OCI-LY7 (cell line): ENCODE measurements around the gene GLIPR1L1. TPM values are rescaled to one million over a fixed set of nuclear protein-coding genes. Genes with fewer than 3 reads are reported as not detected.

Experiments used
- BruUV-seq: library from RNA; stranded (reverse); fragments of 400-500 nt; replicated peaks from 2 replicates; lab custom pipeline; 2021; lab: Mats Ljungman, UMichigan
- CTCF ChIA-PET: fragments of 300-600 bp; sonication (Branson Sonifier 250); formaldehyde crosslinking; loops from one replicate; lab custom pipeline; 2022; ENCODE audit warnings: antibody characterized with exemption; ENCODE audit not compliant: unreplicated experiment; lab: Charles Lee
- POLR2A ChIA-PET: fragments of 300-600 bp; sonication (Branson Sonifier 250); formaldehyde crosslinking; loops from one replicate; lab custom pipeline; 2022; ENCODE audit warnings: antibody characterized with exemption; lab: Charles Lee
- DNase-seq: peaks from one replicate; pipeline ENCODE4 v3.0.0-alpha.2; 2015; ENCODE audit warnings: low spot score
- H2AFZ ChIP-seq: fragments of 200-600 bp; sonication (generic), shearing (Covaris generic); 2 replicates; pipeline ENCODE4 v1.6.1; 2014; ENCODE audit warnings: mild to moderate bottlenecking, antibody characterized with exemption, low read length, moderate library complexity
- H3K27ac ChIP-seq: fragments of 200-600 bp; sonication (generic); 2 replicates; pipeline ENCODE4 v1.5.1; 2014; ENCODE audit warnings: mixed run types, low read depth, mild to moderate bottlenecking, moderate library complexity, low read length, inconsistent platforms; ENCODE audit not compliant: poor library complexity, severe bottlenecking
- H3K36me3 ChIP-seq: fragments of 200-600 bp; sonication (generic); 2 replicates; pipeline ENCODE4 v1.6.1; 2014; ENCODE audit warnings: mild to moderate bottlenecking, antibody characterized with exemption, low read length, moderate library complexity, mixed read lengths; ENCODE audit not compliant: insufficient read depth
- H3K4me1 ChIP-seq: fragments of 200-600 bp; sonication (generic); 2 replicates; pipeline ENCODE4 v1.5.1; 2014; ENCODE audit warnings: mild to moderate bottlenecking, low read length; ENCODE audit not compliant: insufficient read depth, poor library complexity, severe bottlenecking
- H3K4me2 ChIP-seq: fragments of 200-600 bp; sonication (generic); 2 replicates; pipeline ENCODE4 v1.6.1; 2014; ENCODE audit warnings: mild to moderate bottlenecking, low read length
- H3K4me3 ChIP-seq: fragments of 200-600 bp; sonication (generic); 2 replicates; pipeline ENCODE4 v1.5.1; 2014; ENCODE audit warnings: mild to moderate bottlenecking, low read depth, low read length; ENCODE audit not compliant: poor library complexity, severe bottlenecking
- H3K79me2 ChIP-seq: fragments of 200-600 bp; sonication (generic); 2 replicates; pipeline ENCODE4 v1.6.1; 2016; ENCODE audit warnings: low read depth, mild to moderate bottlenecking, low read length, moderate library complexity, mixed read lengths; ENCODE audit not compliant: insufficient read depth
- H3K9me2 ChIP-seq: fragments of 200-600 bp; sonication (generic); 2 replicates; pipeline ENCODE4 v1.6.1; 2016; ENCODE audit warnings: mild to moderate bottlenecking, low read length, mixed read lengths; ENCODE audit not compliant: insufficient read depth
- H3K9me3 ChIP-seq: fragments of 200-600 bp; sonication (generic); 2 replicates; pipeline ENCODE4 v1.6.1; 2014; ENCODE audit warnings: mild to moderate bottlenecking, mixed run types, low read length, mixed read lengths
- H4K20me1 ChIP-seq: fragments of 200-600 bp; sonication (generic); 2 replicates; pipeline ENCODE4 v1.6.1; 2014; ENCODE audit warnings: mild to moderate bottlenecking, antibody characterized with exemption, low read length, moderate library complexity, mixed read lengths; ENCODE audit not compliant: insufficient read depth
- CTCF ChIP-seq: fragments of 200-600 bp; sonication (generic); conservative IDR thresholded peaks from 2 replicates; pipeline ENCODE4 v1.5.1; 2014; ENCODE audit warnings: mild to moderate bottlenecking, antibody characterized with exemption, low read length, moderate library complexity, mixed read lengths
- EZH2phosphoT487 ChIP-seq: fragments of 200-600 bp; sonication (generic); IDR thresholded peaks from 2 replicates; pipeline ENCODE4 v1.6.1; 2018; ENCODE audit warnings: low read depth, borderline replicate concordance, mild to moderate bottlenecking, mixed run types, antibody characterized with exemption, low read length, moderate library complexity, mixed read lengths
- intact Hi-C: fragments of 100-400 bp; cut with micrococcal nuclease; formaldehyde crosslinking; loops from one replicate; pipeline ENCODE4 v1.10.0; 2022; ENCODE audit not compliant: unreplicated experiment
- total RNA-seq, 2 experiments: library from RNA; depleted of rRNA in 1 of 2; stranded (reverse); fragments of >200 nt in 1 of 2; shearing (Covaris generic) in 1 of 2; gene quantifications; 2 replicates each; pipeline ENCODE4 v1.2.3, GENCODE V29; 2014 to 2022

Gene GLIPR1L1
- total RNA-seq, 2 experiments from 2014 or later: not detected

- H3K36me3 ChIP-seq: no peaks in the 10 kb centered on the region
- no peak for TF ChIP-seq EZH2phosphoT487
- TF ChIP-seq CTCF: no peak
- no TSS peak for BruUV-seq
- ChIA-PET POLR2A (interaction anchor here (0.6 kb wide), 1 partner anchor 15 kb away, joined by 3 read pairs; no protein-coding TSS in a partner anchor), CTCF (no interaction called here)
- H4K20me1 ChIP-seq: no peaks in the 10 kb centered on the region
- no peaks in the 10 kb centered on the region for H3K9me3 ChIP-seq
- H3K4me3 ChIP-seq: no peak overlapping the region
- H3K4me1 ChIP-seq: no peaks in the 10 kb centered on the region
- H2AFZ ChIP-seq: no peak overlapping the region
- H3K27ac ChIP-seq: no peak overlapping the region
- intact Hi-C loops: no loop called here
- no peak for DNase-seq
- H3K4me2 ChIP-seq: no peak overlapping the region
- no peaks in the 10 kb centered on the region for H3K9me2 ChIP-seq
- no peaks in the 10 kb centered on the region for H3K79me2 ChIP-seq
Observed at GRCh38 chr12:75389061-75389460, 54.6 kb downstream of the GLIPR1L1 start.

GRCh38 chr12:75389706-75390105 lies 55.2 kb downstream of the GLIPR1L1 start:
- intact Hi-C loops: no loop called here
- Histone ChIP-seq H2AFZ (no peak overlapping the region), H3K9me3 (no peaks in the 10 kb centered on the region), H3K4me1 (no peaks in the 10 kb centered on the region), H3K9me2 (no peaks in the 10 kb centered on the region), H3K79me2 (no peaks in the 10 kb centered on the region), H3K4me3 (no peak overlapping the region), H4K20me1 (no peaks in the 10 kb centered on the region), H3K36me3 (no peaks in the 10 kb centered on the region), H3K4me2 (no peak overlapping the region), H3K27ac (no peak overlapping the region)
- BruUV-seq: no TSS peak
- TF ChIP-seq EZH2phosphoT487: no peak
- POLR2A ChIA-PET: no interaction called here
- no peak for DNase-seq
- CTCF ChIA-PET: no interaction called here

GRCh38 chr12:75390156-75390898 lies 55.9 kb downstream of the GLIPR1L1 start:
- intact Hi-C loops: no loop called here
- Histone ChIP-seq H3K79me2 (no peaks in the 10 kb centered on the region), H3K4me2 (no peak overlapping the region), H3K36me3 (no peaks in the 10 kb centered on the region), H3K4me1 (no peaks in the 10 kb centered on the region), H2AFZ (no peak overlapping the region), H3K9me3 (no peaks in the 10 kb centered on the region), H3K9me2 (no peaks in the 10 kb centered on the region), H4K20me1 (no peaks in the 10 kb centered on the region), H3K27ac (no peak overlapping the region), H3K4me3 (no peak overlapping the region)
- no peak for DNase-seq
- TF ChIP-seq EZH2phosphoT487 (no peak), CTCF (no peak)
- BruUV-seq: no TSS peak
- CTCF ChIA-PET: no interaction called here
- POLR2A ChIA-PET: interaction anchor here (0.6 kb wide), 1 partner anchor 16 kb away, joined by 4 read pairs; no protein-coding TSS in a partner anchor
